H1 (cell line): ENCODE measurements around the gene PABPC1L.

Source experiments
- CTCF ChIP-seq, 3 experiments: IDR thresholded peaks; 1 replicate in 2 of 3; 2 replicates in 1 of 3; pipeline versions ENCODE4 v1.5.1 to v1.6.1; 2011; ENCODE audit warnings: low read length in 3 of 3, mild to moderate bottlenecking in 3 of 3, inconsistent platforms in 2 of 3, low read depth in 1 of 3, moderate library complexity in 1 of 3; ENCODE audit not compliant: insufficient read depth in 1 of 3; ENCODE audit errors: control extremely low read depth in 1 of 3
- EZH2 ChIP-seq: fragments of 200-600 bp; sonication (generic); IDR thresholded peaks from 2 replicates; pipeline ENCODE4 v1.7.1; 2012; ENCODE audit warnings: low read depth, mild to moderate bottlenecking, moderate library complexity, low read length, inconsistent platforms; ENCODE audit not compliant: severe bottlenecking
- NRF1 ChIP-seq: IDR thresholded peaks from 2 replicates; pipeline ENCODE4 v1.6.1; 2011; ENCODE audit warnings: mild to moderate bottlenecking, low read depth, low read length, improper control_type of control experiment
- POLR2AphosphoS5 ChIP-seq: IDR thresholded peaks from 2 replicates; pipeline ENCODE4 v1.6.1; 2011; ENCODE audit warnings: low read depth, low read length
- RNF2 ChIP-seq: fragments of 200-900, 300-1000 bp; sonication (generic); IDR thresholded peaks from 2 replicates; pipeline ENCODE4 v1.7.1; 2016; ENCODE audit warnings: borderline replicate concordance, low read depth, mild to moderate bottlenecking, antibody characterized with exemption, low read length; ENCODE audit not compliant: poor library complexity, severe bottlenecking; ENCODE audit errors: missing control alignments
- SIRT6 ChIP-seq: IDR thresholded peaks from one replicate; pipeline ENCODE4 v1.7.1; 2012; ENCODE audit warnings: low read length, inconsistent platforms
- SIX5 ChIP-seq: IDR thresholded peaks from 2 replicates; pipeline ENCODE4 v1.6.1; 2011; ENCODE audit warnings: mild to moderate bottlenecking, low read depth, low read length
- TCF12 ChIP-seq: IDR thresholded peaks from 2 replicates; pipeline ENCODE4 v1.6.1; 2011; ENCODE audit warnings: low read depth, mild to moderate bottlenecking, low read length
- YY1 ChIP-seq: IDR thresholded peaks from 2 replicates; pipeline ENCODE4 v1.6.1; 2011; ENCODE audit warnings: low read depth, mild to moderate bottlenecking, low read length

- TF ChIP-seq CTCF (IDR thresholded peaks at IDR 0.05; ENCODE audit: control extremely low read depth in 1 of 3, insufficient read depth in 1 of 3, low read depth in 1 of 3, low read length in 3 of 3): peak; percentile 62 to 68 (median 64)
- TF ChIP-seq SIRT6: no peak
- no peak for TF ChIP-seq EZH2
- no peak for TF ChIP-seq POLR2AphosphoS5
- TF ChIP-seq TCF12: no peak
- TF ChIP-seq SIX5: no peak
- TF ChIP-seq YY1: peak; percentile 88
- no peak for TF ChIP-seq RNF2
- no peak for TF ChIP-seq NRF1
Observed at GRCh38 chr20:44911264-44911921, 1.5 kb downstream of the PABPC1L start.
